Measurements from ENCODE around the gene PEX26.

DNA sequence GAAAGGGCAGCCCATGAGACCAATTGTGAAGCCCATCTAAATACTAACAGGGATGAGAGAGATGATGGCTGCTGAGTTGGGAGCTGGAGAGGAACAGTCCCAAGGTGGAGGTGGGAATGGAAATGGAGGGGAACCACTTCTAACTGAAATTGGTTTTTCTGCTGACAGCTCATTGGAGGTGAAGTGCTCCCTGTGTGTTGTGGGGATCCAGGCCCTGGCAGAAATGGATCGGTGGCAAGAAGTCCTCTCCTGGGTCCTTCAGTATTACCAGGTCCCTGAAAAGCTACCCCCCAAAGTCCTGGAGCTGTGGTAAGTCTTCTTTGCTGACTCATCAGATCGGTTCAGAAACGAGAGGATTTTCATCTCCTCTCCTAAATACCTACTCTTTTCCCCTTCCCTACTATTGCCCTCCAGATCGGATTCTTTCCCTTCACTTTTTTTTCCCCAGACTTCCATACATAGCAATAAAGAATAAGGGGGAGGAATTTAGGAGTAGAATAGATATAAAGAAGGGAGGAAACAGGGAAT, 2.0 kb downstream of the PEX26 start:
- no peak for TF ChIP-seq CTCF (IDR thresholded peaks at IDR 0.05)
- TF ChIP-seq POLR2A (IDR thresholded peaks at IDR 0.05): no peak
- TF ChIP-seq POLR2AphosphoS5 (IDR thresholded peaks at IDR 0.05): no peak

Measured in transverse colon (tissue), 4 donors.